NB4 (cell line): ENCODE measurements around the gene ENOX1.

Experiments
- DNase-seq: peaks from one replicate; pipeline ENCODE4 v3.0.0; 2010; ENCODE audit warnings: low read depth
- H3K4me3 ChIP-seq: one replicate; pipeline ENCODE4 v1.5.1; 2011; ENCODE audit warnings: mild to moderate bottlenecking, low read depth, low read length, moderate library complexity
- MYC ChIP-seq: IDR thresholded peaks from 2 replicates; pipeline ENCODE4 v1.6.1; 2011; ENCODE audit warnings: low read depth, low read length
- POLR2A ChIP-seq: IDR thresholded peaks from 2 replicates; pipeline ENCODE4 v1.6.1; 2011; ENCODE audit warnings: mild to moderate bottlenecking; ENCODE audit not compliant: insufficient read length; ENCODE audit errors: extremely low read depth
- TF ChIP-seq, protein P1 (sequence below): IDR thresholded peaks from 2 replicates; pipeline ENCODE4 v1.6.1; 2011; ENCODE audit warnings: low read depth, low read length
- TF ChIP-seq, protein P2 (sequence below): IDR thresholded peaks from one replicate; pipeline ENCODE4 v1.5.1; 2012; ENCODE audit warnings: low read depth, low read length

Gene ENOX1

DNA sequence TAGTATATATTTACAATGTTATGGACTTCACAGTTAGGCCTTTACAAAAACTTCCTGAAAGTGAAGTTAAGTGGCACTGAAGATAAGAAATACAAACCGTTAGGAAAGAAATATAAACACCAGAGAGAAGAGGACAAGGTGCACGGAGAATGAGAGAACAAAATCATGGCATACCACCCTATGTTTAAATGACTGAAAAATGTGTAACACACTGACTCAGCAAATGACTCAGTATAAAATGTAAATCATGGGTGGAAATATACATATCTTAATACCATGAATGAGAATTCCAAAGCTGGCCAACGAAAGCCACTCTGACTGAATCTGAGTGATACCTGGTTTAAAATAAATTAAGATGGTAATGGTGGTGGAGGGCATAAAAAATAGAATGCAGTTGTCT is 502.6 kb downstream of the ENOX1 start:
- TF ChIP-seq MYC = no peak
- TF ChIP-seq, protein P1, sequence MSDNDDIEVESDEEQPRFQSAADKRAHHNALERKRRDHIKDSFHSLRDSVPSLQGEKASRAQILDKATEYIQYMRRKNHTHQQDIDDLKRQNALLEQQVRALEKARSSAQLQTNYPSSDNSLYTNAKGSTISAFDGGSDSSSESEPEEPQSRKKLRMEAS = no peak
- no peak for TF ChIP-seq POLR2A
- TF ChIP-seq, protein P2, sequence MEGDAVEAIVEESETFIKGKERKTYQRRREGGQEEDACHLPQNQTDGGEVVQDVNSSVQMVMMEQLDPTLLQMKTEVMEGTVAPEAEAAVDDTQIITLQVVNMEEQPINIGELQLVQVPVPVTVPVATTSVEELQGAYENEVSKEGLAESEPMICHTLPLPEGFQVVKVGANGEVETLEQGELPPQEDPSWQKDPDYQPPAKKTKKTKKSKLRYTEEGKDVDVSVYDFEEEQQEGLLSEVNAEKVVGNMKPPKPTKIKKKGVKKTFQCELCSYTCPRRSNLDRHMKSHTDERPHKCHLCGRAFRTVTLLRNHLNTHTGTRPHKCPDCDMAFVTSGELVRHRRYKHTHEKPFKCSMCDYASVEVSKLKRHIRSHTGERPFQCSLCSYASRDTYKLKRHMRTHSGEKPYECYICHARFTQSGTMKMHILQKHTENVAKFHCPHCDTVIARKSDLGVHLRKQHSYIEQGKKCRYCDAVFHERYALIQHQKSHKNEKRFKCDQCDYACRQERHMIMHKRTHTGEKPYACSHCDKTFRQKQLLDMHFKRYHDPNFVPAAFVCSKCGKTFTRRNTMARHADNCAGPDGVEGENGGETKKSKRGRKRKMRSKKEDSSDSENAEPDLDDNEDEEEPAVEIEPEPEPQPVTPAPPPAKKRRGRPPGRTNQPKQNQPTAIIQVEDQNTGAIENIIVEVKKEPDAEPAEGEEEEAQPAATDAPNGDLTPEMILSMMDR = no peak
- H3K4me3 ChIP-seq = no peak overlapping the region
- DNase-seq = no peak

DNA sequence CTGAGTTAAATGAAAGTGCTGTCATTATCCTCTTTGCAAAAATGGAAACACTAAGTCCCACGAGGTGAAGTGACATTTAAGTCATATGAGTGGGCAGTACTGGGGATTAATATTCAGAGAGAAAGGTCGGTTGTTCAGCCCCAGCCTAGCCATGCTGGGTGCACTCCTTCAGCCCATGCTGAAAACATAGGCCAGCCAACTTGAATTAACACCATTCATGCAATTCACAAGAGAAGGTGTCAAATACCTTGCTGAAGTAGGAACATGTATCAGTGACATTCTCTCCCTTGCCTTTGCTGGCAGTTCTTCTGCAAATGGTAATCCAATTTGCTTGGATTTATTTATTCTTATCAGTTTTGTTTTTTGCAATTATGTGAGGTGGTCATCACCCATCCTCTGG is 507.1 kb downstream of the ENOX1 start:
- no peak overlapping the region for H3K4me3 ChIP-seq
- no peak for DNase-seq
- TF ChIP-seq, protein P1 = no peak
- TF ChIP-seq, protein P2 = no peak
- TF ChIP-seq MYC (no peak), POLR2A (no peak)

DNA sequence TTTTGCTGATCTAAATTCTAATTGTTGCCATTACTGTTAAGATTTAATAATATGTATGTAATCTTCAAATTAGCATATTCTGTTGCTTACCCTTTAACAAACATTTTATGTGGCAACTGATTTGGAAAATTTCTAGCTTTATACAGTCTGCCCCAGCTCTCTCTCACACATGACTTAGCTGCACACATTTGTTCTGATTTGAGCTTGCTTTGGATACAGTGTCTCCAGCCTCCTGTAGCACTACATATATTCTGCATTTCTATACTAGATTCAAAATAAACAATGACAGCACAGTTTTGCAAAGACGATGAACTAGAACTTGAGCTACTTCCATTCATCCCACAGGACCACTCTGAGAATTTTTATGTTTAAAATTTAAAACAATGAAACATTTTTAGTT is 508.6 kb downstream of the ENOX1 start:
- no peak overlapping the region for H3K4me3 ChIP-seq

DNA sequence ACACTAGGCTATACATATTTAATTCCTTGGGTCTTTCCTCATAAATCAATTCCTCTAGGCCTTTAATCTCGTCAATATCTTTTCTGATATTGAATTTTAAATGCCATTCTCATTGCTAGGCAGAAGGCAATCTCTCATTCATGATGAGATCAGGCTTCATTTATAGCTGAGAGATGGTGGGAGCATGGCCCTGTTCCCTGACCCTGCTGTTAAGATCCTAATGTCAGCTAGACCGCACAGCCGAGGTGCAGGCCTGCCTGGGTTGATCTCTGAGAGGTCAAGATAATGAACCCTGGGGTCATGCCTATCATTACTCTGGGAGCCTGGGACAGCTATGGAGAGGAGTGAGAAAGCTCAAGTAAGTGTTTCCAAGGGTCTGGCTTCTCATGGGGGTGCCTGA is 509.6 kb downstream of the ENOX1 start:
- DNase-seq = no peak
- no peak for TF ChIP-seq POLR2A
- TF ChIP-seq MYC = no peak
- TF ChIP-seq, protein P1 = no peak
- TF ChIP-seq, protein P2 = no peak
- no peak overlapping the region for H3K4me3 ChIP-seq

More for the DNA sequence above, 508.6 kb downstream of the ENOX1 start:
- DNase-seq = no peak
- TF ChIP-seq, protein P2 = no peak
- TF ChIP-seq MYC (no peak), POLR2A (no peak)
- TF ChIP-seq, protein P1 = no peak

DNA sequence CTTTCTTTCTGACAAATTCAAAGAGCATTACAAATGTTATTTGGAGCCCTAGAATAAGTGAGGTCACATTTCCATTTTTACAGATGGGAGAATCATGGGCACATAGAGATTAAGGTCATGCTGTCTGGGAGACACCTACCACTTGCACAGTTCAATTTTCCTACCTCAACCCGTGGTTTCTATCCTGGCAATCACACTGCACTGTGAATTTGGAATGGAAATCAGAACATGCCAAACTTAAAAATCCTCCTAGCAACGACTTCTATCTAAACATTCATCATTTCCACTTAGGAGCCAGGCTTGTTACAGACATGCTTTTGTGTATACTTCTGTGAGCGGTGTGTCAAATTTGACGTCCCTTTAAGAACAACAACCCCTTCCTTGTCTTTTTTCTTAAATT is 511.9 kb downstream of the ENOX1 start:
- no peak overlapping the region for H3K4me3 ChIP-seq
- no peak for TF ChIP-seq MYC
- no peak for TF ChIP-seq POLR2A
- TF ChIP-seq, protein P1 = no peak
- TF ChIP-seq, protein P2 = no peak
- no peak for DNase-seq

DNA sequence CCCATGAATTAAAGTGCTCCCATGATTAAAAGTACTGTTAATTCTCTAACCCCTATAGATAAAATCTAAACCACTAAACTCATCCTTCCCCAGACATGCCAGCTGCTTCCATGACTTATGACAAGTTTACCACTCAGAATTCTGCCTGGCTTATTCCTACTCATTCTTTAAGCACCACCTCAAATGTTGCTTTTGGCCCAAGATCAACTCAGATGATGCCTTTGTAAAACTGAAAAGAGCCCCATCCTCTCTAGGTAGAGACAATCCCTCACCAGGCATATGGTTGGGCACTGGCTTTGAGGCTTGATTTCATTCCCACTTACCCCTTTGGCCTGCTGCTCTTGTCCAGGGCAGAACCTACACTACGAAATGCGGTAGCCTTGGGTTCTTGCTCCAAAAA is 513.4 kb downstream of the ENOX1 start:
- H3K4me3 ChIP-seq = no peak overlapping the region
- no peak for DNase-seq
- TF ChIP-seq, protein P1 = no peak
- no peak for TF ChIP-seq POLR2A
- TF ChIP-seq MYC = no peak
- TF ChIP-seq, protein P2 = no peak
